Kasumi-1 (cell line): ENCODE results near the gene KCNQ2.
A peak's percentile ranks its signal among the peaks of the same experiment; 100 is the strongest.

Experiments
- DNase-seq, 2 experiments: peaks; one replicate each; lab custom pipeline; 2025; lab: John Stamatoyannopoulos, UW

The KCNQ2 gene

GRCh38 chr20:63471002-63471716 is 1.3 kb downstream of the KCNQ2 start:
- DNase-seq, result no peak

DNA sequence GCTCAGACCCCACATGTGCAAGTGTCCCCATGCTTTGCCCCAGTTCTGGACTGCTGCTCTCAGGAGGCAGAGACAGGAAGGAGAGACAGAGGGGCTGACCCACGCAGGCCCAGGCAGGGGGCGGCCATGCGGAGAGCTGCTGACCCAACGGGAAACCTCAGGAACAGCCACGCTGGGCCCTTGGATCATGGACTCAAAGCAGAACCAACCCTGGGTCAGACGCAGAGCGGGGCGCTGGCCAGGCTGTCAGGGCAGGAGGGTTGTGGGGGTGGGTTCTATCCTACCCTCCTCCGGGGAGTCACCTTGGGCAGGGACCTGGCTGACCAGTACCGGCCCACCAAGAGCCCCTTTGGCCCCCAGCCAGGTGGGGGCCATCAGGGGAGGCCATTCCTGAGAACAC is 2.0 kb downstream of the KCNQ2 start:
- DNase-seq, result no peak

DNA sequence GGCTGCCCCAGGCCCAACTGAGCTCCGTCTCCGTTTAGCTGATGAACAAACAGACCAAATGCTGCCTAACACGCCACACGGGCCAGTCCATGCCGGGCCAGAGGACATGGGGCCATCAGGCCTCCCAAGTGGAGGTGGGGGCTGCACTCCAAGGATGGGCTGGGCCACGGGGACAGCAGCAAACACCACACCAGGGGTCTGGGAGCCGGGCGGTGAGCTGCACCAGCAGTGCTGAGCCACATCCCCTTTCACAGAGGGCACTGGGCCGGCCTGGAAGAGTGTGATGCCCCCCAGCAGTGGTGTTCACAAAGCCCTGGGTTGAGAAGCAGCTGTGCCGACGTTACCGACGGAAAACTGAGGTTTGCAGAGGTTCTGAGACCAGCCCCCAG is 2.7 kb downstream of the KCNQ2 start:
- no peak for DNase-seq

- DNase-seq, result no peak
Measured at GRCh38 chr20:63469019-63469712, 3.3 kb downstream of the KCNQ2 start.

DNA sequence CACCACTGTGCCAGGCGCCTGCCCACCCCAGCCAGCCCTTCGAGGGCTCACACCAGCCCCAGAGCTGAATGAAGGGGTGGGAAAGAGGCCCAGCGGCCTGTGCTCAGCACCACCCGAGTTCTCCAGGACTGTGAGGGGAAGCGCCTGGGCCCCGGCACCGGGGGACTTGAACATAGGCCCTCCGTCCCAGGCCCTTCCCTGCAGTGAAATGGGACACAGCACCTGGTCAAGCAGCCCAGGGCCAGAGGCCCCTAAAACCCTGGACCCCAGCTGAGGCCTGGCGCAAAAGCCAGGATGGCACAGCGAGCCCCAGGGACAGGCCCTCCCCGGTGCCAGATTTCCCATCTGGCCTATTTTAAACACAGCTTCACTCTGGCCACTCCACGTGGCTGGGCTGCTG is 4.0 kb downstream of the KCNQ2 start:
- no peak for DNase-seq

DNA sequence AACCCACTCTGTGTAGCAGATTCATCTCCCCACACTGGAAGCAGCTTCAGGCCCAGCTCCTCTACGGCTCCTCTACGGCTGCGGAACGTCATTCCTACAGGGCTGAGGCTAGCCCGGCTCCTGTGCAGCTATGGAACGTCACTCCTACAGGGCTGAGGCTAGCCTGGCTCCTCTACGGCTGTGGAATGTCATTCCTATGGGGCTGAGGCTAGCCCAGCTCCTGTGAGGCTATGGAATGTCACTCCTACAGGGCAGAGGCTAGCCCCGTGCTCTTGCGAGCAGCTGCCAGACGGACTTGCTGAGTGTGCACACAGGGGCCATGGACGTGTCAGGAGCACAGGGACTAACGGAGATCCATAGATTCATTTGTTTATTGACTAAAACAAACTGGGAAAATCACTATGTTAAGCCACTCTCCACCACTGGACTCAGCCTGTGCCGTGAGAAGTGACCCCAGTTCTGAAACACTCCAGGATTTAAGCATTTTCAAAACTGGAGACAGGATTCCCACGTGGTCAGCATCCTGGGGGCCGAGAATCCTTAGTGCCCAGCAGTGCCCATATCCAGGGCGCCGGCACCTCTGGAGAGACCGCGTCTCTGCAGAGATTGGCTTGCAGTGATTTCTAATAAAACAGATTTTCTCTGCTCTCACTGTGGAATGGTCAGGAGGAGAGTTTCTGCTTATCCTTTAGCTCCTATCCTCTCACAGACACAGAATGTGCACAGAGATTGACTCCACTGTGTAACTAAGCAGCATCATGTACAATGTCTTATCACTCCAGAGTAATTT is 5.0 kb downstream of the KCNQ2 start:
- no peak for DNase-seq

- DNase-seq, result no peak
Measured at GRCh38 chr20:63466861-63467260, 5.6 kb downstream of the KCNQ2 start.

DNA sequence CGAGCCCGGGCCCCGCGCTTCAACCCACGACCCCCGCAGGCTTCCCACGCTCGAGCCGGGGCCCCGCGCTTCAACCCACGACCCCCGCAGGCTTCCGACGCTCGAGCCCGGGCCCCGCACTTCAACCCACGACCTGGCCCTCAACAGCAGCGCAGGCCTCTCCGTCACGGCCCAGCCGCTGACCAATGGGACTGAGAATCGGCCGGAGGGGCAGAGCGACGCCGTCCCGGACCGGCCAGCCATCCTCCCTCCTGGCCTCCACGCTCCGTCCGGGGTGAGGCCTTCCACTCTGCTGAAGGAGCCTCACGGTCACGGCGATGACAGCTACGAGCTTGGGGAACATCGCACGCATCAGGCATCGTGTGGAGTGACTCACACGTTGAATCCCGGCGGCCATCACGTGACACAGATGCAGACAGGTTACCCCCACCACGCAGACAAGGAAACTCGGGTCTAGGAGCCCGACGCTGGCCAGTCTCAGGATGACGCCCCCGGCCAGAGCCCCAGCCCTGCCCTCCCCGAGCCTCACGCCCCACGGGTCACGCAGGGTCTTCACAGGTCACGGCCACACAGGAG is 6.1 kb downstream of the KCNQ2 start:
- DNase-seq, result no peak

GRCh38 chr20:63465380-63466249 is 6.8 kb downstream of the KCNQ2 start:
- DNase-seq, result no peak

GRCh38 chr20:63464289-63464635 is 8.2 kb downstream of the KCNQ2 start:
- DNase-seq, result no peak

- no peak for DNase-seq
Measured at GRCh38 chr20:63463400-63464288, 8.8 kb downstream of the KCNQ2 start.

DNA sequence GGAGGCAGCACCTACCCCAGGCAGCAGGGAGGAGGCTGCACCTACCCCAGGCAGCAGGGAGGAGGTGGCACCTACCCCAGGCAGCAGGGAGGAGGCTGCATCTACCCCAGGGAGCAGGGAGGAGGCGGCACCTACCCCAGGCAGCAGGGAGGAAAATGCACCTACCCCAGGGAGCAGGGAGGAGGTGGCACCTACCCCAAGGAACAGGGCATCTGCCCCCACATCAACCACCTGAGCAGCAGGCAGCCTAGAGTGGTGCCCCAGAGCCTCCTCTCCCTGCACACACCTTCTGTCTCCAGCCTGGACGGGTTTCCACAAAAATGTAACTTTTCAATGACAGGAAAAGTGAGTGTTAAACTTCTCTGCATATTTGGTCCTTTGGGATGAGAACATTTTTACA is 10.2 kb downstream of the KCNQ2 start:
- no peak for DNase-seq

DNA sequence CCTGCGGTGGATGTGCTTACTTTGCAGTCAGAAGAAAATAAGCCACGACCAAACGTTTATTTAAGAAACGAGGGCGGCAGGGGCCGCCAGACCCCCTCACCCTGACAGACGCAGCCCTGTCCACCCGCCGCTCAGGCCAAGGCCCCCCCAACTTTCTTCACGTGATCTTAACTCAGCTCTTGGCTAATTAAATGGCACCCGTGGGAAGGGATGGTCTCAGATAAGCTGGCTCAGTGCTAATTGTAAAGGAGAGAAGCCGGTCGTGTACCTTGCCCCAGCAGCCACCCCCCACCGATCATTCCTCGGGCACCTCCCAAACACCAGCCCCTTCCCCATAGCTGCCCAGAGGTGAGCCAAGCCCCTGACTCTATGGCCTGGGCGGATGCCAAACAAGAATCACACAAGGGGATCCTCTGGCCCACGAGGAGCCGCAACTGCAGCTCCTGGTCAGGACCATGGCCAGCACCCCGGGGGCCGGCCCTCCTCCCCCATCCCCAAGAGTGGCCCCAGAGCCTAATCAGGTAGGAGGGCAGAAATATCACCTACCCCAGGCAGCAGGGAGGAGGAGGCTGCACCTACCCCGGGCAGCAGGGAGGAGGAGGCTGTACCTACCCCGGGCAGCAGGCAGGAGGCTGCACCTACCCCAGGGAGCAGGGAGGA is 11.2 kb downstream of the KCNQ2 start:
- no peak for DNase-seq

- no peak for DNase-seq
Measured at GRCh38 chr20:63459070-63459380, 13.4 kb downstream of the KCNQ2 start.

GRCh38 chr20:63458170-63459069 is 14.0 kb downstream of the KCNQ2 start:
- no peak for DNase-seq

DNA sequence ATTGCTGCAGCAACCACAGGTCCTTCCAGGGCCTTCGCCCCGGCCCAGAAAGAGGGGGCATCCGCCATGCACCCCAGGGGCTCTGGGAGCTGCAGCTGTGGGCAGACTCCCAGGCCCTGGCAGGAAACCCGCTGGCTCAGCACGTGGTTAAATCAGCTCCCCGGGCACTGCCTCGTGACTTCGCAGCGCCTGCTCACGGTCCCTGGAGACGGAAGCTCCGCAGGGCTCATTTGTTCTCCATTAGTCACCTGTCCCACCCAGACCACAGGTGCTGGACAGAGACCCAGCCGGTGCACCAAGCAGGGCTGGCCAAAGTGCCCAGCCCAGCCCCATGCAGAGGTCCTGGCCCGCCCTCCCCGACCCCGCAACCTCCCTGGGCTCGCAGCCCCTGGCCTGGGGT is 14.7 kb downstream of the KCNQ2 start:
- DNase-seq, result peak in 1 of 2 experiments; percentile 6

DNA sequence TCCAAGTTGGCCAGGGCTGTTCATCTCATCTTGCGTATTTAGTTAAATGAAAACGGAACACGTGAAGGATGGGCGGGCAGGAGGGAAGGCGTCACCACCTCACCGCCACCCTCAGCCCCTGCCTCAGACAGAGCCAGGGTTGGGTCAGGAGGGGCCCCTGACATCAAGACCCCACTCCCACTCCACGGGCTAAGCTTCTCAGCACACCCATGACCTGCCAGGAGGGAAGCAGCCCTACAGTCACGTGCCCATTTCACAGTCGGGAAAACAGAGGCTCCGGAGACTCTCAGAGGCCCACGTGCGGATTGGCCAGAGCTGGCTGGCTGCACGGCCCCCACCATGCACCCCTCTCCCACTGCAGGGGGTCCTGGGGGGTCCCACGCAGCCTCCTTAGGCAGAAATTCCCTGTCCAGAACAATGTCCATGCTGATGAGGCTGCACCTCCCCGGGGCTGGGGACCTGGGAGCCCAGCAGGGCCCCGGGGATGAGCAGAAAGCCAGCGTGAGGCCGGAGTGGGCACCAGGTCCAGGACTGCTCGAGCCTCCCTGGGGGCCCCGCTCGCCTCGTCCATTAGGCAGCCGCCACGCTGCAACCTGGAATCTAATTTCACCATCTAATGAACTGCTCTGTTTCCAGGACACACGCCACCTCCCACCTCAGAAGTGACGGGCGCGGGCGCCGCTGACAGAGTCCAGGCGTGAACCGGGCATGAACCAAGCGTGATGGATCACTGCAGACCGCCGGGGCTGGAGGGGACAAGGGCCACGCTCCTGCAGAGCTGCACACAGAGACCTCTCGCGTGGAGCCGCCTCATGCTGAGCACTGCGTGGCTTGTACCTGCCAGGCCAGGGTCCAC is 15.8 kb downstream of the KCNQ2 start:
- no peak for DNase-seq

GRCh38 chr20:63455568-63455859 is 16.9 kb downstream of the KCNQ2 start:
- DNase-seq, result no peak
